ENCODE data around the gene PDCD2.

DNA sequence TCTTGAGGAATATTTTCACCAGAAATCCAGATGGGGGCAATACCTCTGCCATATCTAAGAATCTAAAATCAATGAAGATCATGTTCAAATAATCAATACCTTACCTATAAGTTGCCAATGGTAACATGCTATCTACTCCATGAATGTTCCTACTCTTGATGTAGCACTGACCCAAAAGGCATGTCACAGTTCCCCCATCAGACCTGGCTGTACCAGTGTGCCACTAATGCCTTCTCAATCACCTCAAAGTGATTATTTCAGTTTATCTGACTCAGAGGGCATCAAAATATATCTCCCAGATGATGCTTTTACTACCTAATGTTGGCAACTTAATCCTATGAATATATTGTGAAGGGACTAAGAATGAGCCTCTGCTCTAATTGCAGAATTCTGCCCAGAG is 5.5 kb downstream of the PDCD2 start:
- no peak for TF ChIP-seq RAD21 (IDR thresholded peaks at IDR 0.05; ENCODE audit: low read depth)
- no peak for TF ChIP-seq YY1 (IDR thresholded peaks at IDR 0.05; ENCODE audit: low read depth)
